ENCODE data around the gene ARIH1.

The ARIH1 gene

DNA sequence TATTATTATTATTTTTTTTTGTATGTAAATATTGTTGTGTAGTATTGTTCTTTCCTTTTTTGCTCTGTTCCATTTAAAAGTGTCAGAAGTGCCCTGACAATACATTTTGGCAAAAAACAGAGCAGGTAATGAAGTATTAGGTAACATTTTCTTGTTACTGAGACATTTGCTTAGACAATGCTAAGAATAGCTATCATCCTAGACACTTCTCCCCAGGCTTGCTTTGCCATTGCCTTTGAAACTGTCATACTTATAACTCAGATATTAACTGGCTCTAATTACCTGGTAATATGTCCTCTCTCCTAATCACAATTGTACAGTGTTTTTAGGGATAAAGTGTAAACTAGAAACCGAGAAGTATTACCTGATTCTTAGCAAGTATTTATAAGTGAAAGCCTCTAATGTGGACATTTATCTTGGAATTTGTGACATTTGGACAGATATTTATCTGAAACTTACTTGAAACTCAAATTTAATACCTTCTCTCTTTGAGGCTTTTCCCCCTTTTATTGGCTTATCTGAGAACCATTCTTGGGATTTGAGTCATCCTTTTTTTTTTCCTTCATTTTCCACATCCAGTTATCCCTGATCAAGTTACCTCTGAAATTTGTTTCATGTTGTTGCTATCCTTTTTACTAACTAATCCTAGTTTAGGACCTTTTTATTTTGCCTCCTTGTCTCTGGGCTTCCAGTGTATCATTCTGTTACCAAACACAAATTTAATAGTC, 13.1 kb downstream of the ARIH1 start:
- DNase-seq (ENCODE audit: low spot score) = peak; percentile 20

DNA sequence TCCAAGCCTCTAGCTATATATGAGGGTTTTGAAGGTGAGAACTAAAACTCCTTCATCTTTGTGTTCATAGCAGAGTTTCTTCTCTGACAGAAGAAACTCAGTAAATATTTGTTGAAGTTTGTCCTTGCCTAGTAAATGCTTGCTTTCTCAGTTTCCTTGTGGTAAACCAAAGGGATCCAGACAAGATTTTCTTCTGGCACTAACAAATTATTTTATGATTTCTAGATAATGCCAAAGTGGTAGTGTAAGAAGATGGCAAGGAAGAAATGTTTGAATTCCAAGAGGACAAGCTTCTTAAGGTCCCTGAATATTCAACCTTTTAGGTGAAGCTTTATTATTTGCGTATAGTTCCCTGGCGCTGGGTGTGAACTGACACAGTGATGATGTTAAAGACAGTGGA, 14.4 kb downstream of the ARIH1 start:
- DNase-seq (ENCODE audit: low spot score) = no peak

DNA sequence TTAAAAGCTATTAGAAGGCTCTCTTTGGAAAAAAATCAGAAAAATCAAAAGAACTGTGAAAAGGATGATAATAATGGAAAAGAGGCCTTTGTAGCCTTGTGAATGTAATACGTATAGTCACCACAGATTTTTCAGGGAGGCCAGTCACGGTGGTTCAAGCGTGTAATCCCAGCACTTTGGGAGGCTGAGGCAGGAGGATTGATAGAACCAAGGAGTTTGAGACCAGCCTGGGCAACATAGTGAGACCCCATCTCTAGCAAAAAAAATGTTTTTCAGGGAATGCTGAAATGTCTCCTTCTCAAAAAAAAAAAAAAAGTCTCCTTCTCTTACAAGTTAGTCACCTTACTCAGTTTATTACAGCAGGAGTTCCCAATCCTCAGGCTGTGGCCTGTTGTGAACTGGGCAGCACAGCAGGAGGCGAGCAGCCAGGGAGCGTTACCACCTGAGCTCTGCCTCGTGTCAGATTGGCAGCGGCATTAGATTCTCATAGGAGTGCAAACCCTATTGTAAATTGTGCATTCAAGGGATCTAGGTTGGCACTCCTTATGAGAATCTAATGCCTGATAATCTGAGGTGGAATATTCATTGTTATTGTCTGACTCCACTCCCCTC, 15.9 kb downstream of the ARIH1 start:
- DNase-seq (ENCODE audit: low spot score) = no peak

DNA sequence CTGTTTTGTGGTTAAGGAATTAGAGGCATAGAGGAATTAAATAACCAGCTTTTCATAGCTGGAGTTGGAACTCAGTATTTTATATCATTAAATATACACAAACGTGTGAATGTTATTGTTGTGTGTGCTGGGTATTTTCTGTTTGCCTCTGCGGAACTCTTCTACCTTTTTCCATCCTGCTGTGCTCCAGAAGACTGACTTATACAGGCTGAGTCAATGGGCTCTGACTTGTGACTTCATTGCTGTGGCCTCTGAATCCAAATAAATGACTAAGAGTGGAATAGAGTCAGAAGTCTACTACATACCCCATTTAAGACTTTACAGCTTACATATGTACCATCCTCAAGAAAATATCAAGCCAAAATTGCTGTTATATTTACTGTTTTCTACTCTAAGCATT, 17.6 kb downstream of the ARIH1 start:
- DNase-seq (ENCODE audit: low spot score) = peak; percentile 40

DNA sequence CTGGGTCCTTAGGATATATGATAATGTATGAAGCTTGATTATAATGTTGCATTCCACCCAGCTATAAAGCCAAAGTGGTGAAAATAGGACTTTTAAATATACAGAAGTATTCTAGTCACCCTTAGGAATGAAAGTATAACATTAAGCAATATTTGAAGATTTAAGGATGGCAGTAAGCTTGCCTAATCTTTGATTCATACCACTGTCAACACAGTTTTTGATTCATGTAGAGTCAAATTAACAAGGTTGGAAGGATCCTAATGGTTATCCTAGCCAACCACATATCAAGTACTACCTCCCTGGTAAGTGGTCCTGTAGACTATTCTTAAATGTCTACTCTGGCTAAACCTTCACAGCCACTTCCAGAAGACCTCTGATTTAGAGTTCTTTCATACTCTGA, 18.6 kb downstream of the ARIH1 start:
- DNase-seq (ENCODE audit: low spot score) = peak; percentile 12

DNA sequence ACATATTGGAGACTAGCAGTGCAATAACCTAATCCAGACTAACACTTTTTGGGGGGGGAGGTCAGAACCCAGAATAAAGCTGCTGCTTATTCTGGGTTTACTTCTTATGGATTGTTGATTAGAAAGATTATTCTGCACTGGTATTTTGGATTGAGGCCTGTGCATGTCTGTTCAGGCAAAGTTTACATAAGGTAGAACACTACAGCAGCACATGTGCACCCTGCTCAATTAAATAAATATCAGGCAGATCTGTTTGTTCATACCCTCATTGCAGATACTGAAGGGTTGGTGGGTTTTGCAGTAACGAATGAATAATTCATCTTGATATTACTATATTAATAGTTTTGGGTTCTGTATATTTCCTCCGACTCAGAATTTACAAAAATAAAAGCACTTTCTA, 19.1 kb downstream of the ARIH1 start:
- DNase-seq (ENCODE audit: low spot score) = no peak

DNA sequence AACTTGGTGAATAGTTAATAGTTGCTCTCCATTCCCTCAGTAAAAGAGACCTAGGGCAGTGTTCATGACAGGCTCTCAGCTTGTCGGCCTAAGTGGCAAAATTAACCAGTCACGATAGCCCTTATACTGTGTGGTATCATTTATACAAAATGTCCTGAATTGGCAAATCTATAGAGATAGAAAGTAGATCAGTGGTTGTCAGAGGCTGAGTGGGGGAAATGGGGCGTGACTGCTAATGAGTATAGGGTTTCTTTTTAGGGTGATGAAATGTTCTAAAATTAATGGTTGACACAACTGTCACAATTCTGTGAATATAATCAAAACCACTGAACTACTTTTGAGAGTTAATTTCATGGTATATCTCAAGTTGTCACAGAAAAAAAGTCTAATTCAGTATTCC, 20.9 kb downstream of the ARIH1 start:
- no peak for DNase-seq (ENCODE audit: low spot score)

DNA sequence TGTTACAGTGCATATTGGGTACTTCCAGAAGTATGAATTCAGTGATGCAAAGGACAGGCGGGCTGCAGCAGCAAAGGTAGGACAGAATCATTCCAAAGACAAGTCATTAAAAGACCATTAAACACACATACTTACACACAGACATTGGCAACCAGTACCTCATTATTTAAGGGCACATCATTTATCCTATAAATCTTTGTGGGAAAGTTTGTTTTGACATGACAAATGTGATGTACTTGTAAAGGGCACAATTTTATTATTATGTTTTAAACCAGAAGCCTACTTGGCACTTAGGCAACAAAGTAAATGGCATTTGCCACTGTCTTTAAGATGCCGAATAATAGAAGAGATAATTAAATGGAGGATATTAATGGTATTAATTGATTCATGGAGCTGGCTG, 22.7 kb downstream of the ARIH1 start:
- no peak for DNase-seq (ENCODE audit: low spot score)

DNA sequence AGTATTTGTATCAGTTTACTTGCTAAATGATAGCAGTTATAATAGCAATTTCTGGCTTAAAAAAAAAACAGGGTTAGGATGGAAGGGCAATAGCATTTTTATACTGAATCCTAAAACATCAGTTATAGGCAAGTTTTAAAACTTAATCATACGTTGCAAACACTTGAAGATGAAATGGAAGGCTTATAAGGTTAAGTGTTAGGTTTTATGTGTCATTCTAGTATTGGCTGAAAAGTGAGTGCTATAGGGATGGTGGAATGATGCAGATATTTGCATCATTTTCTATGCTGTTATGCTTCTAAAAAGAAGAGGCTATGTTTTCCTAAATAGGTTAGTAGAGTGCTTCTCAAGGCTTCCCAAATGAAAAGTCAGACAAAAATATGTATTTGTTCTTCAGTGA, 23.3 kb downstream of the ARIH1 start:
- DNase-seq (ENCODE audit: low spot score) = no peak

DNA sequence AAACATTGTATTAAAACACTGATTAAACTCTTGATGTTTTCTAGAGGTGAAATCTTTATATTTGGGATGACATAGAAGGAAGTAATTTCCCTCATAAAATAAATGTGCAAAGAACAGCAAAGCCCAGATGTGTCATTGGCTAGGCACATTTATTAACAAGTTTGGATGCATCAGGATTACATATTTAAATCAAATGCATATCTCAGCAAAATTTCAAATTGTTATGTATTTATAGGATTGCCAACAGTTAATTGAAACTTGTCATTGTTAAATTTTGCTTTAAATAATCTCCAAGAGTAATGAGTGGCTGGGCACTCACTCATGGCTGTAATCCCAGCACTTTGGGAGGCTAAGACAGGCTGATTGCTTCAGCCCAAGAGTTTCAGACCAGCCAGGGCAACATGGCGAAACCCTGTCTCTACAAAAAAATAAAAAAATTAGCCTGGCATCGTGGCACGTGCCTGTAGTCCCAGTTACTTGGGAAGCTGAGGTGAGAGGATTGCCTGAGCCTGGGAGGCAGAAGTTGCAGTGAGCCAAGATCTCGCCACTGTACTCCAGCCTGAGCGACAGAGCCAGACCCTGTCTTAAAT, 28.2 kb downstream of the ARIH1 start:
- DNase-seq (ENCODE audit: low spot score) = no peak

DNA sequence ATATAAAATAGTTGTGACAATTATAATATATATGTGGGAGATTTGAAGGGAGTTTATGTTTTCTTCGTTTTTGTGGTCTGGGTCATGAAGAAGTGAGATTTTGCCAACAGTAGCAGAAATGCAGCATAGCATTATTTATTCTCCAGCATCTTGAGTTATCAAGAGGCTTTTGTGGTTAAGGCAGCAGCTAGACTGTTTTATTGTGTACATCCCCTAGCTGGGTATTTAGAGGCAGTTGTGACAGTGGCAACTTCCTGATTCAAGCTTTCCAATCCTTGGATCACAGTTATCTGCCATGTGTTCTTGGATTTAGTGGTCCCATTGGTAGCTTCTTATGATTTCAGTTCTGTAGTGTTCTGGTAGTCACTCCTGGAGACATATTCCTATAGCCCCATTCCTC, 29.0 kb downstream of the ARIH1 start:
- no peak for DNase-seq (ENCODE audit: low spot score)

DNA sequence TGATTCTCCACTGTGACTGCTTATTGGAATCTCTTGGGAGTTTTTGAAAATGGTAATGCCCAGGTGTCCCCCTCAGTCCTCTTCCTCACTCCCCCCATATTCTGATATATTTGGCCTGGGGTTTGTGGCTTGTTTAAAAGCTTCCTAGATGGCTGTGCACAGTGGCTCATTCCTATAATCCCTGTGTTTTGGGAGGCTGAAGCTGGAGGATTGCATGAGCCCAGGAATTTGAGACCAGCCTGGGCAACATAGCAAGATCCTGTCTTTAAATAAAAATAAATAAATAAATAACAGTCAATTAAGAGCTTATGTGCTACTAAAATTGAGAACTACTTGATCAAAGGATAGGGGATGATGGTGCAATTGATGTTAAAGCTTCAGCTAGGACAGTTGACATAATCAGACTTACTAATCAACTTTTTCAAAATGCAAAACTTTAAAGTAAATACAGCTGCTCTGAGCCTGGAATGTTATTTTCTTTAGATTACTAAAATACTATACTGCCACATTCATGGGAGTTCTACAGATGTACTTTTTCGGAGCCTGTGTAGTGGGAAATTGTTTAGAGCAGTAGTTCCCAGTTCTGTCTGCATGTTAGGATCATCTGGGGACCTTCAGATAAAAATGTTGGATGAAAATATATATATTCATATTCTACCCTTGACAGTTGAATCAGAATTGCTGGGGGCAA, 33.4 kb downstream of the ARIH1 start:
- no peak for DNase-seq (ENCODE audit: low spot score)

DNA sequence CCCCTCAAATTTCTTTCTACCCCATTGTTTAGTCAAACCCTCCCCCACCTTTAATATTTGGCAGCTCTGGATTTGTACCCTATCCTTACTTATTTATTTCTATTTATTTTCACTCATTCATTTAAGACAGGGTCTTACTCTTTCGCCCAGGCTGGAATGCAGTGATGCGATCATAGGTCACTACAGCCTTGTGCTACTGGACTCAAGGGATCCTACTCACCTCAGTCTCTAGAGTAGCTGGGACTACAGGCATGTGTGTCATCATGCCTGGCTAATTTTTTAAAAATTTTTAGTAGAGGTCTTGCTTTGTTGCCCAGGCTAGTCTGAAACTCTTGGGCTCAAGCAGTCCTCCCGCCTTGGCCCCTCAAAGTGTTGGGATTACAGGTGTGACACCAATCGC, 35.4 kb downstream of the ARIH1 start:
- no peak for DNase-seq (ENCODE audit: low spot score)

DNA sequence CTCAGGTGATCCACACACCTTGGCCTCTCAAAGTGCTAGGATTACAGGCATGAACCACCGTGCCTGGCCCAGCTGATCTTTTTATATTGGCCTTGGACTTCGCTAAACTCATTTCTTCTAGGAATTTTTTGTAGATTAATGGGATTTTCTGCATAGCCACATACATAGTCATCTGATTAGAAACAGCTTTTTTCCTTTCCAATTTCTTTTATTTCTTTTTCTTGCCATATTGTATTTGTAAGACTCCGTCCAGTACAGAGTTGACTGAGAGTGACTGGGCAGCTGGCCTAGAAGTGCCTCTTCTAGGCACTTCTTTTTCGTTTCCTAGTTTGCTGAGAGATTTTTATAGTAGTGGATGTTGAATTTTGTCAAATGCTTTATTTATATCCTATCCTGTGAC, 37.4 kb downstream of the ARIH1 start:
- peak; percentile 54 for DNase-seq (ENCODE audit: low spot score)

DNA sequence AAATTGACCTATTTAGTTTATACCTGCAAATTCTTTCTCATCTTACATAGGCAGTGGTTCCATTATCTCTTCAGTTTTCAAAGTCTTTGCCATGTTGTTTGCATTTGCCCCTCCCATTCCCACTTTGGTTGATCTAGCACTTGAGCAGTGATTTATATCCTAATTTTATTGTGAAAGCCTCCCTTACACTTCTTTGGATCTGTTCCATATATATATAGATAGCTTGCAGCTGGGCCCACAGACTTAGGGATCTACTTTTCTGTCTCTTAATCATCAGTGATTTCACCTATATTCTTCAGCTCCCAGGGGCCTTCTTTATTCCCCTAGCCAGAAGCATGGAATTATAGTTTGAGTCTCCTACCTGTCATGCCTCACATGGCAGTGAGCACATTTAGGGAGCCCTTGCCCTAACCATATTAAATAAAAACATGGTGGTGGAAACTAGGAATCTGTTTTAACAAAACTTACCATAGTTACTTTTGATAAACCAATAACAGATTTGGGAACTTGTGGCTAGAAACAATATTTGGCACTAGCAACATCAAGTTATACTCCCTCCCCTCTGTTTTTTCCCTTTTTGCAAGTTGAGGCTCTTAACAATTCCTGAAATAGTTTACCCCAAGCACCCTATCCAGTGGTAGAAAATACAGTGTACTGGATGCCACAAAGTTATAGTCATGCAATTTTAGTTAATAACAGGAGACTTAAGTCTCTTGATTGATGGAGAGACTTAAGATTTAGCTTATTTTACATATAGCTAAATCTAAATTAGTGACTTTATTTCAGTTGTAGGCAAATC, 41.7 kb downstream of the ARIH1 start:
- peak; percentile 11 for DNase-seq (ENCODE audit: low spot score)

DNA sequence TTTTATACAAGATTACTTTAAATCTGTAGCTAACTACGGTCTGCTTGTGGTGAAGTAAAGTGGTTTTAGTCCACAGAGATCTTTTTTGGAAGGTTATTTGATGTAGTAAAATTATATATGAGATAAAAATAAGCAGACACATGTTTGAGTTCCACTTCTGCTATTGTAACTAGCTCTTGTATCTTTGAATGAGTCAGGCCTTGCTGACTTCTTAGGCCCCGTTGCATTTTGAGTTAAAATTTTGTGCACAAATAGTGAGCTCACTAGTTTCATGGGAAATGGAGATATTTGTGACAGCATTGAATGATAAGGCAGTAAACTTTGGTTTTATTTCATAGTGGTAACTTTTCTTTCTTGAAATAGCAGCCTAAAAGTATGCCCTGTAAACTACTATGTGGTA, 42.6 kb downstream of the ARIH1 start:
- DNase-seq (ENCODE audit: low spot score) = no peak

DNA sequence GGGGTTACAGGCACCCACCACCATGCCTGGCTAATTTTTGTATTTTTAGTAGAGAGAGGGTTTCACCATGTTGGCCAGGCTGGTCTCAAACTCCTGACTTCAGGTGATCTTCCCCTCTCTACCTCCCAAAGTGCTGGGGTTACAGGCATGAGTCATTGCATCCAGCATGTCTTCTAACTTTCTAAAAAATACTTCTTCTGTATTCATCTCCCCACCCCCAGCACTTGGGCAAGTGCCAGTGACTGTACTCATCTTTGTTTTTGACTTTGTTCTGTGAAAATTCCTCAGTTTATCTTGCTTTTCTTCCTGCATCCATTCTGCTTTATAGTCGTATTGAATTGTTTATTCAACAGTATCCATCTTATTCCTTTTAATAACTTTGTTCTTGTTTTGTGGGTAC, 47.6 kb downstream of the ARIH1 start:
- no peak for DNase-seq (ENCODE audit: low spot score)

DNA sequence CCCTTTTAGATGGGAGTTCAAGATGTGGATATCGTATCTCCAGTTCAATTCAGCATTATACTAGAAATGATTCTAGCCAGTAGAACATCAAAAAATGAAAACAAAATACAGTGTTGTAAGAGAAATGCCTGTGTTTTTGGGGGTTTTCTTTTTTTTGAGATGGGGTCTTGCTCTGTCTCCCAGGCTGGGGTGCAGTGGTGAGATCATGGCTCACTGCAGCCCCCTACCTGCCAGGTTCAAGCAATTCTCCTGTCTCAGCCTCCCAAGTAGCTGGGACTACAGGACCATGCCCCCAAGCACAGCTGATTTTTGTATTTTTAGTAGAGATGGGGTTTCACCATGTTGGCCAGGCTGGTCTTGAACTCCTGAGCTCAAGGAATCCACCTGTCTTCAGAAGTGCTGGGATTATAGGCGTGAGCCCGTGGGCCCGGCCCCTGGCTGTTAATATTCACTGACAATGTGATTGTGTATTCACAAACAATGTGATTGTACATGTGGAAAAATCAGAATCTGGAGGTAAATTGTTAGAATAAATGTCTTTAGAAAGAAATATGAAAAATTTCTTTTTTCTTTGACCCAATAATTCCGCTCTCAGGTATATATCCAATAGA, 59.0 kb downstream of the ARIH1 start:
- no peak for DNase-seq (ENCODE audit: low spot score)

DNA sequence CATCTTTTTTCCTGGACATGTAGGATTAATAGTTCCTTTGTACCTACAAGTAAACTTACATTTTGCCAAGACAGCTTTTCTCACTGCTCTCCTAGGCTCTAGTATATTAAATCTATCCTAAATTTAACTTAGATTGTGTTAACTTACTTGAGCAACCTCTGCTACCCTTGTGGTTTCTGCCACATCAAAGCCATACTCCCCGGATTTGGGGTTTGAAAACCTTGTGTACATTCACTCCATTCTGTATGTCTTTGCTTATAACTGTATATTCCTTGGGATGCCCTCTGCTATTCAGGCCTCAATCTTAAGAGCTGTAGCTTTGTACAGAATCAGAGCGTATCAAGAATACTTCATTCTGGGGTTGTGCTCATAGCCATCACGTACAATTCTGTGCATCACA, 60.4 kb downstream of the ARIH1 start:
- DNase-seq (ENCODE audit: low spot score) = no peak

DNA sequence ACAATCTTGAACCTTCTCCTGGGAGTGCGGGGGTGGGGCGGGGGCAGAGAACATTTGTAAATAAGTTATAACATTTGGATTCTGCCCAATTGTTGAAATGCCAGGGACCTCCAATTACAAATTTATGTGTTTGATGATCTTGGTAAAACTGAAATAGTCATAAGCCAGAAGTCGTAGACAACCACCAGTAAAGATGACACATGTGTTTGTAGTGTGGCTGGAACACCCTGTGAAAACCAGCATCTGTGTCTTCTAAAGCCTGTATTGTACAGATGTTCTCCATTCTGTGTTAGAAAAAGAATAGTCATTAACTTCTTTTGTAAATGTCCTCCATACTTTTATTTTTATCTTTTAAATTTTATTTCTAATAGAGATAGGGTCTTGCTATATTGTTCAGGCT, 61.8 kb downstream of the ARIH1 start:
- DNase-seq (ENCODE audit: low spot score) = peak; percentile 9

DNA sequence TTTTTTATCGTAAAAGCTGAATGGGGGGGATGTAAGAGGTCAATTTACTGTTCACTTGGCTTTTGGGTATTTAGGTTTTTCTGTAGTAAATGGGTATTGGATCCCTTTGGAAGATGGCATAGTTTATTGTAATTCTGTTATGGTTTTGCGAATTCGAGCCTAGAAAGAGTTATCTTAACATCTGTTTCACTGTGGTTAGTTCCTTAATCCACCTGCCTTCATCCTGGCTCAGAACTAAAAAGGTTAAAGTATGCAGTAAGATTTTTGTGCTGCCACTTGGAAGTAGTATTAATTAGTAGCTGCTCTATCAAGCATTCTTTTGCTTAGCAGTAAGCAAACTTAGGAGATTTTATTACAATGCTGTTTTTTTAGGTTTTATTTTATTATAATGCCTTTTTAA, 62.4 kb downstream of the ARIH1 start:
- no peak for DNase-seq (ENCODE audit: low spot score)

DNA sequence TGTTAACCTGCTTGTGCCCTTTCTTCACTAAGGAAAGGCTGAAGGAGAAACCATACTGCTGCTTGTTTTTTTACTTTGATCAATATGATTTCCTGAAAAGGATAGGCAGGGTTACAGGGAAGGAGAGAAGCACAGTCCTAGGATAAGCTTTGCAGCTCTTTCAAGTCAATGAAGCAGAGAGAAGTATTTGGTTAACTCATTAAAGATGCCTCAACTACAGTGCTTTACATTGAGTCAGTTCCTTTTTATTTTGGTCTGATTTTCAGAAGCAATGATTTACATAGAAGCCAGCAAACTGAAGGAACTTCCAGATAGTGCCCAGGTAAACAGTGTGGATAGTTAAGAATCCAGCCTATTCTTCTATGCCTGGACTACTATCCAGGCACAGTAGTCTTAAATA, 64.8 kb downstream of the ARIH1 start:
- no peak for DNase-seq (ENCODE audit: low spot score)

All from GM03348 (cell line).